Measurements from ENCODE around the gene TPT1. TPM values are rescaled to one million over a fixed set of nuclear protein-coding genes. Genes with fewer than 3 reads are reported as not detected.
A peak's percentile ranks its signal among the peaks of the same experiment; 100 is the strongest.

The TPT1 gene
- total and polyA plus RNA-seq, 2 of the 13 experiments (the other 11 are each of a cell fraction or from before 2014, with no cell fraction given), result 2,953 to 3,594 TPM

DNA sequence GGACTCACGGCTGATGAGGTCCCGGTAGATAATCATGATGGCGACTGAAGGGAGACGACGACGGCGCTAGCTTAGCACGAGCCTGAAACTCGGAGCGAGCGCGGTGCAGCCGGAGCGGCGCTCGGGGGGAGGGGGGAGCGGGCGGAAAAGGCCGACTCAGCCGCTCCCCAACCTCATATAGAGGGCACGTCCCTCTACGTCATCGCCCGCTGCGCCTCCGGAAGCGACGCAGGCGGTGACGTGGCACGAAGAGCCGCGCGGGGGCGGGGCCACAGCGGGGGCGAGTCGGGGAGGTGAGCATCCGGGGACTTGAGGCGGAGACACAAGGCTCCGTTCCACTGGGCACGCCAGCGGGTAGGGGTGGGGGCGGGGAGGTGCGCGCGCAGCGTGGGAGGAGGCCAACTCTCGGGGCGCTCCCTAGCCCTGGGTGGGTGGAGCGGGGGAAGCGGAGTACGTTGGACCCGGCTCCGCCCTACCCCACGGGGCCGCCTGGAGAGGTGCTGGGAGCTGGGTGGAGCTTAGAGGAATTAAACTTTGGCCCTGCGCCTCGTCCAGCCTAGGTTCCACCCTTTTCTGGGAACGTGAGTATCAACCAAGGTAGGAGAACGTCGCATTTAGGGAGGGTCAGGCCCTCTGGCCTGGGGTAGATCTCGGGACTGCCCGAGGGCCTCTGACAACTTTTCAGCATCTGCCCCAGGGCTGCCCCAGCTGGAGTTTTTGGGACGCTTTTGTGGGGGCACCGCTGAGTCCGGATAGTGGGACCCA, at the start of gene TPT1 (continued):
- TF ChIP-seq, protein P1, sequence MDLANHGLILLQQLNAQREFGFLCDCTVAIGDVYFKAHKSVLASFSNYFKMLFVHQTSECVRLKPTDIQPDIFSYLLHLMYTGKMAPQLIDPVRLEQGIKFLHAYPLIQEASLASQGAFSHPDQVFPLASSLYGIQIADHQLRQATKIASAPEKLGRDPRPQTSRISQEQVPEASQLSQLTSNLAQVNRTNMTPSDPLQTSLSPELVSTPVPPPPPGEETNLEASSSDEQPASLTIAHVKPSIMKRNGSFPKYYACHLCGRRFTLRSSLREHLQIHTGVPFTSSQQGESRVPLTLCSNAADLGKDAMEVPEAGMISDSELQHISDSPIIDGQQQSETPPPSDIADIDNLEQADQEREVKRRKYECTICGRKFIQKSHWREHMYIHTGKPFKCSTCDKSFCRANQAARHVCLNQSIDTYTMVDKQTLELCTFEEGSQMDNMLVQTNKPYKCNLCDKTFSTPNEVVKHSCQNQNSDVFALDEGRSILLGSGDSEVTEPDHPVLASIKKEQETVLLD (CRISPR knock-in tag; IDR thresholded peaks at IDR 0.05; ENCODE audit: low read depth), result no peak
- TF ChIP-seq, protein P2, sequence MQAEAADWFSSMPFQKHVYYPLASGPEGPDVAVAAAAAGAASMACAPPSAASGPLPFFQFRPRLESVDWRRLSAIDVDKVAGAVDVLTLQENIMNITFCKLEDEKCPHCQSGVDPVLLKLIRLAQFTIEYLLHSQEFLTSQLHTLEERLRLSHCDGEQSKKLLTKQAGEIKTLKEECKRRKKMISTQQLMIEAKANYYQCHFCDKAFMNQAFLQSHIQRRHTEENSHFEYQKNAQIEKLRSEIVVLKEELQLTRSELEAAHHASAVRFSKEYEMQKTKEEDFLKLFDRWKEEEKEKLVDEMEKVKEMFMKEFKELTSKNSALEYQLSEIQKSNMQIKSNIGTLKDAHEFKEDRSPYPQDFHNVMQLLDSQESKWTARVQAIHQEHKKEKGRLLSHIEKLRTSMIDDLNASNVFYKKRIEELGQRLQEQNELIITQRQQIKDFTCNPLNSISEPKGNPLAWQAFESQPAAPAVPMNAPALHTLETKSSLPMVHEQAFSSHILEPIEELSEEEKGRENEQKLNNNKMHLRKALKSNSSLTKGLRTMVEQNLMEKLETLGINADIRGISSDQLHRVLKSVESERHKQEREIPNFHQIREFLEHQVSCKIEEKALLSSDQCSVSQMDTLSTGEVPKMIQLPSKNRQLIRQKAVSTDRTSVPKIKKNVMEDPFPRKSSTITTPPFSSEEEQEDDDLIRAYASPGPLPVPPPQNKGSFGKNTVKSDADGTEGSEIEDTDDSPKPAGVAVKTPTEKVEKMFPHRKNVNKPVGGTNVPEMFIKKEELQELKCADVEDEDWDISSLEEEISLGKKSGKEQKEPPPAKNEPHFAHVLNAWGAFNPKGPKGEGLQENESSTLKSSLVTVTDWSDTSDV (CRISPR knock-in tag; IDR thresholded peaks at IDR 0.05), result 0 out of 2 replicates have a peak, but pooled peaks have one; percentile 48
- TF ChIP-seq HOXA5 (CRISPR knock-in tag; IDR thresholded peaks at IDR 0.05), result peak; percentile 65
- peak; percentile 75; the same call in 1 of the 2 replicates for TF ChIP-seq BRD4 (CRISPR knock-in tag; IDR thresholded peaks at IDR 0.05)
- TF ChIP-seq ZNF251 (CRISPR knock-in tag; IDR thresholded peaks at IDR 0.05), result no peak
- TF ChIP-seq YY1 (IDR thresholded peaks at IDR 0.05; ENCODE audit: insufficient read depth, insufficient replicate concordance, low read depth, low read length), result peak; percentile 75
- TF ChIP-seq, protein P3, sequence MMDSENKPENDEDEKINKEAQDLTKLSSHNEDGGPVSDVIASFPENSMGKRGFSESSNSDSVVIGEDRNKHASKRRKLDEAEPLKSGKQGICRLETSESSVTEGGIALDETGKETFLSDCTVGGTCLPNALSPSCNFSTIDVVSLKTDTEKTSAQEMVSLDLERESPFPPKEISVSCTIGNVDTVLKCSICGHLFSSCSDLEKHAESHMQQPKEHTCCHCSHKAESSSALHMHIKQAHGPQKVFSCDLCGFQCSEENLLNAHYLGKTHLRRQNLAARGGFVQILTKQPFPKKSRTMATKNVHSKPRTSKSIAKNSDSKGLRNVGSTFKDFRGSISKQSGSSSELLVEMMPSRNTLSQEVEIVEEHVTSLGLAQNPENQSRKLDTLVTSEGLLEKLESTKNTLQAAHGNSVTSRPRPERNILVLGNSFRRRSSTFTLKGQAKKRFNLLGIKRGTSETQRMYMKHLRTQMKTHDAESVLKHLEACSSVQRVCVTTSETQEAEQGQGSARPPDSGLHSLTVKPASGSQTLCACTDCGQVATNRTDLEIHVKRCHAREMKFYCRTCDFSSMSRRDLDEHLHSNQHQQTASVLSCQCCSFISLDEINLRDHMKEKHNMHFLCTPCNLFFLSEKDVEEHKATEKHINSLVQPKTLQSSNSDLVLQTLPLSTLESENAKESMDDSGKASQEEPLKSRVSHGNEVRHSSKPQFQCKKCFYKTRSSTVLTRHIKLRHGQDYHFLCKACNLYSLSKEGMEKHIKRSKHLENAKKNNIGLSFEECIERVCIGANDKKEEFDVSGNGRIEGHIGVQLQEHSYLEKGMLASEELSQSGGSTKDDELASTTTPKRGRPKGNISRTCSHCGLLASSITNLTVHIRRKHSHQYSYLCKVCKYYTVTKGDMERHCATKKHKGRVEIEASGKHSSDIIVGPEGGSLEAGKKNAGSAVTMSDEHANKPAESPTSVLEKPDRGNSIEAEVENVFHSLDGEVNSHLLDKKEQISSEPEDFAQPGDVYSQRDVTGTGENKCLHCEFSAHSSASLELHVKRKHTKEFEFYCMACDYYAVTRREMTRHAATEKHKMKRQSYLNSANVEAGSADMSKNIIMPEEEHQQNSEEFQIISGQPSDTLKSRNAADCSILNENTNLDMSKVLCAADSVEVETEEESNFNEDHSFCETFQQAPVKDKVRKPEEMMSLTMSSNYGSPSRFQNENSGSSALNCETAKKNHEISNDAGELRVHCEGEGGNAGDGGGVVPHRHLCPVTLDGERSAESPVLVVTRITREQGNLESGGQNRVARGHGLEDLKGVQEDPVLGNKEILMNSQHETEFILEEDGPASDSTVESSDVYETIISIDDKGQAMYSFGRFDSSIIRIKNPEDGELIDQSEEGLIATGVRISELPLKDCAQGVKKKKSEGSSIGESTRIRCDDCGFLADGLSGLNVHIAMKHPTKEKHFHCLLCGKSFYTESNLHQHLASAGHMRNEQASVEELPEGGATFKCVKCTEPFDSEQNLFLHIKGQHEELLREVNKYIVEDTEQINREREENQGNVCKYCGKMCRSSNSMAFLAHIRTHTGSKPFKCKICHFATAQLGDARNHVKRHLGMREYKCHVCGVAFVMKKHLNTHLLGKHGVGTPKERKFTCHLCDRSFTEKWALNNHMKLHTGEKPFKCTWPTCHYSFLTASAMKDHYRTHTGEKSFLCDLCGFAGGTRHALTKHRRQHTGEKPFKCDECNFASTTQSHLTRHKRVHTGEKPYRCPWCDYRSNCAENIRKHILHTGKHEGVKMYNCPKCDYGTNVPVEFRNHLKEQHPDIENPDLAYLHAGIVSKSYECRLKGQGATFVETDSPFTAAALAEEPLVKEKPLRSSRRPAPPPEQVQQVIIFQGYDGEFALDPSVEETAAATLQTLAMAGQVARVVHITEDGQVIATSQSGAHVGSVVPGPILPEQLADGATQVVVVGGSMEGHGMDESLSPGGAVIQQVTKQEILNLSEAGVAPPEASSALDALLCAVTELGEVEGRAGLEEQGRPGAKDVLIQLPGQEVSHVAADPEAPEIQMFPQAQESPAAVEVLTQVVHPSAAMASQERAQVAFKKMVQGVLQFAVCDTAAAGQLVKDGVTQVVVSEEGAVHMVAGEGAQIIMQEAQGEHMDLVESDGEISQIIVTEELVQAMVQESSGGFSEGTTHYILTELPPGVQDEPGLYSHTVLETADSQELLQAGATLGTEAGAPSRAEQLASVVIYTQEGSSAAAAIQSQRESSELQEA (CRISPR knock-in tag; IDR thresholded peaks at IDR 0.05; ENCODE audit: not compliant biosample characterization), result no peak
- TF ChIP-seq ZFP62 (CRISPR knock-in tag; IDR thresholded peaks at IDR 0.05), result no peak
- TF ChIP-seq IRX3 (CRISPR knock-in tag; IDR thresholded peaks at IDR 0.05; ENCODE audit: borderline replicate concordance, low read depth), result 0 out of 2 replicates have a peak, but pooled peaks have one; percentile 29
- no peak for TF ChIP-seq ZNF337 (CRISPR knock-in tag; IDR thresholded peaks at IDR 0.05; ENCODE audit: borderline replicate concordance, low read depth)
- peak; percentile 78 for TF ChIP-seq ZNF772 (CRISPR knock-in tag; IDR thresholded peaks at IDR 0.05)
- 0 out of 2 replicates have a peak, but pooled peaks have one; percentile 76 for TF ChIP-seq ZSCAN20 (CRISPR knock-in tag; IDR thresholded peaks at IDR 0.05; ENCODE audit: borderline replicate concordance)
- 0 out of 2 replicates have a peak, but pooled peaks have one; percentile 54 for TF ChIP-seq HOXA9 (CRISPR knock-in tag; IDR thresholded peaks at IDR 0.05; ENCODE audit: borderline replicate concordance)
- peak; percentile 79; the same call in 1 of the 2 replicates for TF ChIP-seq SPEN (CRISPR knock-in tag; IDR thresholded peaks at IDR 0.05; ENCODE audit: low read depth)

Data from HepG2 (cell line).